BJ (cell line): ENCODE data around the gene CARD6. TPM values are rescaled to one million over a fixed set of nuclear protein-coding genes. Genes with fewer than 3 reads are reported as not detected.

Source experiments
- polyA plus RNA-seq: library from polyadenylated mRNA; depleted of rRNA; stranded (reverse); fragments of >200 nt; gene quantifications from 2 replicates; pipeline ENCODE4 v1.2.3, GENCODE V29; 2011; rRNA removed
- small RNA-seq: library from RNA; depleted of rRNA; stranded (forward); fragments of <200 nt; gene quantifications from one replicate; pipeline ENCODE3, GENCODE V24; 2012; ENCODE audit warnings: low replicate concordance, low read depth; ENCODE audit not compliant: insufficient read length

CARD6 gene
- polyA plus RNA-seq, 1 experiment: 0.63 TPM

Small RNAs within 50 kb of the gene (small RNA-seq; reads per million reads assigned to genes)
- gene SNORD72: 16.6 reads per million, percentile 82 among the genes with 10 or more reads in this experiment

Other genes starting within 250 kb of the CARD6 start
- 0.28 and 0.44 TPM in 2 replicates for gene PTGER4, start 161.5 kb upstream of the CARD6 start, polyA plus RNA-seq
- 2.8 and 7.4 TPM in 2 replicates for gene TTC33, start 85.4 kb upstream of the CARD6 start, polyA plus RNA-seq
- gene PRKAA1, start 43.0 kb upstream of the CARD6 start, polyA plus RNA-seq: 28.9 and 59.8 TPM in 2 replicates
- gene RPL37, start 6.1 kb upstream of the CARD6 start, polyA plus RNA-seq: 1,752 and 4,569 TPM in 2 replicates
- 0.28 and 0.31 TPM in 2 replicates for gene C7, start 68.1 kb downstream of the CARD6 start, polyA plus RNA-seq
- gene MROH2B, start 230.0 kb downstream of the CARD6 start, polyA plus RNA-seq: not detected in 2 replicates